H1 (cell line): ENCODE measurements around the gene CDPF1. TPM values are rescaled to one million over a fixed set of nuclear protein-coding genes. Genes with fewer than 3 reads are reported as not detected.

Experiments
- CTCF ChIA-PET: fragments of 300-600 bp; sonication (Branson Sonifier 250); formaldehyde crosslinking; loops from one replicate; lab custom pipeline; 2021; ENCODE audit not compliant: partially characterized antibody; lab: Charles Lee
- POLR2A ChIA-PET: fragments of 300-600 bp; sonication (Branson Sonifier 250); formaldehyde crosslinking; loops from one replicate; lab custom pipeline; 2021; ENCODE audit warnings: inconsistent platforms; ENCODE audit not compliant: partially characterized antibody; lab: Charles Lee
- DNase-seq, 2 experiments: peaks; one replicate each; pipeline versions ENCODE4 v3.0.0 to v3.0.0-alpha.2; 2010 to 2022; ENCODE audit warnings: low spot score in 2 of 2, low read depth in 1 of 2, mixed read lengths in 1 of 2
- FAIRE-seq: peaks from 2 replicates; lab custom pipeline; 2011; peaks lifted over from hg19 to GRCh38; lab: Jason Lieb, UNC
- H2AFZ ChIP-seq: 2 replicates; pipeline ENCODE4 v1.8.1; 2012; ENCODE audit warnings: low read length, inconsistent platforms
- H2AK5ac ChIP-seq: 2 replicates; pipeline ENCODE4 v1.6.1; 2013; ENCODE audit warnings: low read depth, low read length
- H2BK120ac ChIP-seq: replicated peaks from 2 replicates; pipeline ENCODE3; 2013; ENCODE audit warnings: low read depth, low read length, inconsistent platforms
- H2BK12ac ChIP-seq: 2 replicates; pipeline ENCODE4 v1.6.1; 2013; ENCODE audit warnings: low read depth, low read length
- H2BK15ac ChIP-seq: 2 replicates; pipeline ENCODE4 v1.6.1; 2013; ENCODE audit warnings: low read length
- H2BK20ac ChIP-seq: 2 replicates; pipeline ENCODE4 v1.6.1; 2013; ENCODE audit warnings: low read length
- H2BK5ac ChIP-seq: 2 replicates; pipeline ENCODE4 v1.6.1; 2013; ENCODE audit warnings: low read depth, low read length
- H3K14ac ChIP-seq: 2 replicates; pipeline ENCODE4 v1.6.1; 2013; ENCODE audit warnings: inconsistent platforms; ENCODE audit not compliant: insufficient read length
- H3K18ac ChIP-seq: 2 replicates; pipeline ENCODE4 v1.6.1; 2013; ENCODE audit warnings: low read length; ENCODE audit errors: extremely low read depth
- H3K23ac ChIP-seq: 2 replicates; pipeline ENCODE4 v1.6.1; 2013; ENCODE audit warnings: inconsistent platforms; ENCODE audit not compliant: insufficient read length
- H3K23me2 ChIP-seq: 2 replicates; pipeline ENCODE4 v1.6.1; 2013; ENCODE audit warnings: low read depth, low read length
- H3K27ac ChIP-seq: 2 replicates; pipeline ENCODE4 v1.6.1; 2011; ENCODE audit warnings: low read depth, low read length, inconsistent platforms
- H3K27me3 ChIP-seq, 4 experiments: replicated peaks in 1 of 4; 1 replicate in 1 of 4; 2 replicates in 3 of 4; pipeline versions ENCODE4 v1.6.1 to v1.8.1; 2011 to 2013; ENCODE audit warnings: low read length in 3 of 4, mild to moderate bottlenecking in 3 of 4, inconsistent platforms in 2 of 4, mixed read lengths in 2 of 4, moderate library complexity in 1 of 4; ENCODE audit not compliant: control insufficient read depth in 3 of 4, insufficient read depth in 3 of 4; ENCODE audit errors: extremely low read depth in 1 of 4
- H3K36me3 ChIP-seq, 4 experiments: 2 replicates each; pipeline versions ENCODE4 v1.6.1 to v1.8.1; 2011 to 2013; ENCODE audit warnings: mild to moderate bottlenecking in 4 of 4, low read length in 3 of 4, moderate library complexity in 2 of 4, control low read depth in 1 of 4, inconsistent platforms in 1 of 4; ENCODE audit not compliant: insufficient read depth in 4 of 4, control insufficient read depth in 2 of 4
- H3K4ac ChIP-seq: replicated peaks from 2 replicates; pipeline ENCODE3; 2013; ENCODE audit warnings: low read length, low read depth, mixed read lengths, inconsistent platforms; ENCODE audit not compliant: insufficient read length
- H3K4me1 ChIP-seq, 4 experiments: replicated peaks in 1 of 4; 1 replicate in 1 of 4; 2 replicates in 3 of 4; pipeline versions ENCODE4 v1.6.1 to v1.8.1; 2011 to 2013; ENCODE audit warnings: low read length in 3 of 4, inconsistent platforms in 2 of 4, mixed read lengths in 1 of 4; ENCODE audit not compliant: insufficient read depth in 4 of 4, control insufficient read depth in 3 of 4
- H3K4me2 ChIP-seq, 2 experiments: 2 replicates each; pipeline versions ENCODE4 v1.6.1 to v1.8.1; 2011 to 2013; ENCODE audit warnings: low read depth in 2 of 2, low read length in 2 of 2, control low read depth in 1 of 2, inconsistent platforms in 1 of 2, mild to moderate bottlenecking in 1 of 2; ENCODE audit not compliant: insufficient read depth in 1 of 2
- H3K4me3 ChIP-seq, 4 experiments: fragments of 200-600, 300-600 bp in 1 of 4; sonication (generic), shearing (Covaris generic), sonication (Bioruptor Twin) in 1 of 4; 2 replicates each; pipeline versions ENCODE4 v1.5.1 to v1.8.1; 2011 to 2016; ENCODE audit warnings: low read length in 4 of 4, low read depth in 3 of 4, control low read depth in 2 of 4, inconsistent platforms in 2 of 4, mild to moderate bottlenecking in 2 of 4, mixed read lengths in 1 of 4, moderate library complexity in 1 of 4; ENCODE audit not compliant: insufficient read depth in 2 of 4; ENCODE audit errors: extremely low read depth in 1 of 4
- H3K56ac ChIP-seq: replicated peaks from 2 replicates; pipeline ENCODE3; 2013; ENCODE audit warnings: low read depth, mild to moderate bottlenecking, mixed read lengths, low read length, inconsistent platforms; ENCODE audit not compliant: insufficient read length
- H3K79me1 ChIP-seq: 2 replicates; pipeline ENCODE4 v1.6.1; 2013; ENCODE audit warnings: low read depth, low read length, control low read depth
- H3K79me2 ChIP-seq, 2 experiments: 2 replicates each; pipeline versions ENCODE4 v1.6.1 to v1.8.1; 2012 to 2013; ENCODE audit warnings: low read length in 2 of 2, mild to moderate bottlenecking in 2 of 2, inconsistent platforms in 1 of 2; ENCODE audit not compliant: insufficient read depth in 2 of 2, control insufficient read depth in 1 of 2
- H3K9ac ChIP-seq, 4 experiments: replicated peaks in 1 of 4; 1 replicate in 1 of 4; 2 replicates in 3 of 4; pipeline versions ENCODE4 v1.6.1 to v1.8.1; 2011 to 2013; ENCODE audit warnings: low read depth in 3 of 4, low read length in 3 of 4, control low read depth in 2 of 4, mild to moderate bottlenecking in 2 of 4, moderate library complexity in 2 of 4, inconsistent platforms in 1 of 4; ENCODE audit errors: extremely low read depth in 1 of 4
- H3K9me3 ChIP-seq, 2 experiments: 2 replicates each; pipeline versions ENCODE4 v1.6.1 to v1.8.1; 2012 to 2013; ENCODE audit warnings: mild to moderate bottlenecking in 2 of 2, moderate library complexity in 2 of 2, control low read depth in 1 of 2, inconsistent platforms in 1 of 2, low read depth in 1 of 2, low read length in 1 of 2, mixed read lengths in 1 of 2; ENCODE audit not compliant: insufficient read depth in 2 of 2
- H4K20me1 ChIP-seq, 2 experiments: replicated peaks in 1 of 2; 2 replicates each; pipeline versions ENCODE3 to v1.8.1; 2011 to 2013; ENCODE audit warnings: inconsistent platforms in 2 of 2, low read length in 2 of 2, mild to moderate bottlenecking in 1 of 2; ENCODE audit not compliant: insufficient read depth in 2 of 2, control insufficient read depth in 1 of 2
- H4K5ac ChIP-seq: 2 replicates; pipeline ENCODE4 v1.6.1; 2013; ENCODE audit warnings: low read length, low read depth, mixed read lengths, inconsistent platforms; ENCODE audit not compliant: insufficient read length
- H4K8ac ChIP-seq: 2 replicates; pipeline ENCODE4 v1.8.0; 2013; ENCODE audit warnings: mild to moderate bottlenecking, moderate library complexity, low read length, inconsistent platforms; ENCODE audit not compliant: insufficient read depth; ENCODE audit errors: extremely low read depth
- H4K91ac ChIP-seq: replicated peaks from 2 replicates; pipeline ENCODE3; 2013; ENCODE audit warnings: low read length, mixed read lengths, inconsistent platforms; ENCODE audit not compliant: insufficient read length
- PHF8 ChIP-seq: fragments of 200-600 bp; sonication (generic); conservative IDR thresholded peaks from 2 replicates; pipeline ENCODE4 v1.7.1; 2012; ENCODE audit warnings: low read depth, mild to moderate bottlenecking, inconsistent platforms, low read length, moderate library complexity
- POLR2A ChIP-seq, 2 experiments: IDR thresholded peaks; 1 replicate in 1 of 2; 2 replicates in 1 of 2; pipeline ENCODE4 v1.6.1; 2011; ENCODE audit warnings: low read depth in 2 of 2, low read length in 2 of 2, mild to moderate bottlenecking in 2 of 2; ENCODE audit errors: control extremely low read depth in 1 of 2
- RFX5 ChIP-seq: IDR thresholded peaks from 2 replicates; pipeline ENCODE4 v1.6.1; 2011; ENCODE audit warnings: low read depth, low read length, improper control_type of control experiment, borderline replicate concordance
- SIRT6 ChIP-seq: IDR thresholded peaks from one replicate; pipeline ENCODE4 v1.7.1; 2012; ENCODE audit warnings: low read length, inconsistent platforms
- SIX5 ChIP-seq: IDR thresholded peaks from 2 replicates; pipeline ENCODE4 v1.6.1; 2011; ENCODE audit warnings: mild to moderate bottlenecking, low read depth, low read length
- SP2 ChIP-seq: IDR thresholded peaks from 2 replicates; pipeline ENCODE4 v1.6.1; 2012; ENCODE audit warnings: mild to moderate bottlenecking, low read length, inconsistent platforms
- SUZ12 ChIP-seq: fragments of 200-600 bp; sonication (generic); IDR thresholded peaks from 2 replicates; pipeline ENCODE4 v1.6.1; 2012; ENCODE audit warnings: mild to moderate bottlenecking, inconsistent platforms, low read length, moderate library complexity, mixed read lengths
- YY1 ChIP-seq: IDR thresholded peaks from 2 replicates; pipeline ENCODE4 v1.6.1; 2011; ENCODE audit warnings: low read depth, mild to moderate bottlenecking, low read length
- WGBS, 2 experiments: shearing (Covaris generic) in 1 of 2; methylation state at CpG; one replicate each; pipeline versions ENCODE4 v1.1.6 to v1.1.7; 2013 to 2015; ENCODE audit warnings: low lambda C conversion rate in 2 of 2, mixed read lengths in 2 of 2, inconsistent platforms in 1 of 2, low coverage in 1 of 2, missing lambda C conversion rate in 1 of 2; ENCODE audit not compliant: insufficient replicate concordance in 2 of 2, insufficient coverage in 1 of 2, insufficient read length in 1 of 2; ENCODE audit errors: extremely low coverage in 1 of 2, missing lambda C conversion rate in 1 of 2; 5-methylcytosine and 5-hydroxymethylcytosine counted together
- polyA plus RNA-seq, 7 experiments: library from polyadenylated mRNA; depleted of rRNA in 3 of 7; stranded (reverse) in 5 of 7; unstranded in 2 of 7; fragments of >200 nt in 5 of 7; fragments of 200-250 nt in 2 of 7; gene quantifications; 1 replicate in 5 of 7; 2 replicates in 1 of 7; 4 replicates in 1 of 7; pipeline versions ENCODE4 v1.2.1 to v1.2.3, GENCODE V29; 2011 to 2013; ENCODE audit warnings: missing spikeins in 2 of 7, mixed read lengths in 2 of 7
- total RNA-seq: library from RNA; stranded (reverse); fragmentation: NEBNext Ultra II Directional; extraction: Animal tissue kit (Norgen Biotek cat#: 25700); gene quantifications from 2 replicates; pipeline ENCODE4 v1.2.1, GENCODE V29; 2021

Gene CDPF1
- total and polyA plus RNA-seq, 2 of the 8 experiments (the other 6 are each of a cell fraction or from before 2014, with no cell fraction given) = 9.7 to 13.7 TPM

DNA sequence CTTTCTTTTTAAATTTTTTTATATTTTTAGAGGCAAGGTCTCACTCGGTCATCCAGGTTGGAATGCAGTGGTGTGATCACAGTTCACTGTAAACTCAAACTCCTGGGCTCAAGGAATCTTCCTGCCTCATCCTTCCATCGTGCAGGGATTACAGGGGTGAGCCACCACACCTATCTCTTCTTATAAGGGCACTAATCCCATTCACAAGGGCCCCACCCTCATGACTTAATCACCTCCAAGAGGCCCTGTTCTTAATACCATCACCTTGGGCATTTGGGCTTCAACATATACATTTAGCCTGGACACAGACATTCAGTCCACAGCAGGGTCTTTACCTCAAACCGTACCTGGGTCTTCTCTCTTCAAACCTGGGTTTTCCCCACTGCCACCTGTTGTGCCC lies 42.1 kb upstream of the CDPF1 start:
- Histone ChIP-seq H3K9ac (no peak overlapping the region), H3K36me3 (no peaks in the 10 kb centered on the region), H3K4ac (no peak overlapping the region), H2AFZ (no peak overlapping the region)
- no peak for TF ChIP-seq SUZ12
- no peak for TF ChIP-seq RFX5
- no peak for TF ChIP-seq YY1
- TF ChIP-seq POLR2A (IDR thresholded peaks at IDR 0.05; ENCODE audit: control extremely low read depth in 1 of 2, low read depth in 2 of 2, low read length in 2 of 2) = no peak
- no peak for TF ChIP-seq SIX5
- no peak for TF ChIP-seq SP2
- no peak for TF ChIP-seq SIRT6
- no peak for TF ChIP-seq PHF8
- TF ChIP-seq, all 59 proteins: peak for 0
- Histone ChIP-seq H4K20me1 (no peaks in the 10 kb centered on the region), H3K4me1 (peaks cover 0 to 7% (median 3%) of the 10 kb centered on the region in 4 experiments; a peak in 3 of 7 replicates), H3K4me3 (no peak overlapping the region), H3K14ac (no peak overlapping the region), H4K8ac (no peak overlapping the region), H3K79me1 (no peaks in the 10 kb centered on the region; the same call in 1 of the 2 replicates), H3K23ac (no peak overlapping the region), H3K18ac (no peak overlapping the region), H3K79me2 (no peaks in the 10 kb centered on the region), H4K91ac (no peak overlapping the region), H3K9me3 (no peaks in the 10 kb centered on the region), H2BK5ac (no peak overlapping the region), H2BK12ac (no peak overlapping the region), H3K56ac (no peak overlapping the region), H3K23me2 (peaks cover 9% of the 10 kb centered on the region; the same call in 1 of the 2 replicates), H2AK5ac (no peak overlapping the region), H2BK20ac (no peak overlapping the region), H2BK120ac (no peak overlapping the region), H2BK15ac (no peak overlapping the region), H3K27ac (no peak overlapping the region), H3K27me3 (no peaks in the 10 kb centered on the region), H4K5ac (no peak overlapping the region), H3K4me2 (no peak overlapping the region)
- ChIA-PET CTCF (no interaction called here), POLR2A (no interaction called here)
- FAIRE-seq (no peak), DNase-seq (no peak)
- WGBS, 2 experiments = 80% methylated on average over 3 of the region's 3 CpGs; no CpG with 5 or more reads in 1 of the 2 experiments
